ENCODE results near the gene TXNL4A. TPM values are rescaled to one million over a fixed set of nuclear protein-coding genes. Genes with fewer than 3 reads are reported as not detected.

The TXNL4A gene
- total and polyA plus RNA-seq, 4 donors = 29.9 to 101 (median 85.2) TPM

- peaks cover 4 to 30% (median 13%) of the 10 kb centered on the region in 5 donors for H3K4me1 ChIP-seq (ENCODE audit: control insufficient read depth in 5 of 5, insufficient read depth in 5 of 5, low read length in 5 of 5)
- no peaks in the 10 kb centered on the region for H3K27me3 ChIP-seq (ENCODE audit: control insufficient read depth in 3 of 3, insufficient read depth in 3 of 3, low read length in 2 of 3)
- WGBS, 2 donors = 86 to 89% methylated on average over 15 of the region's 15 CpGs
- H3K9me3 ChIP-seq (ENCODE audit: control insufficient read depth in 4 of 4, insufficient read depth in 3 of 4, low read length in 3 of 4) = no peaks in the 10 kb centered on the region
- peaks cover 0 to 14% (median 4%) of the 10 kb centered on the region in 4 donors for H3K36me3 ChIP-seq (ENCODE audit: control insufficient read depth in 4 of 4, insufficient read depth in 4 of 4, low read length in 4 of 4)
- H3K27ac ChIP-seq (ENCODE audit: low read depth in 1 of 2, low read length in 1 of 2) = peak overlapping the region in 1 of 2 donors; percentile 55
- no peak for TF ChIP-seq CTCF (IDR thresholded peaks at IDR 0.05; ENCODE audit: control extremely low read depth, extremely low read depth)
- no peak for DNase-seq
- no peak for ATAC-seq (ENCODE audit: insufficient read depth, low FRiP score)
- H3K9ac ChIP-seq (ENCODE audit: insufficient read depth in 1 of 2, low read length in 2 of 2) = no peak overlapping the region
- H3K4me3 ChIP-seq = no peak overlapping the region
Measured at GRCh38 chr18:79947881-79948610, 40.3 kb downstream of the TXNL4A start.

- H3K9me3 ChIP-seq (ENCODE audit: control insufficient read depth in 4 of 4, insufficient read depth in 3 of 4, low read length in 3 of 4) = no peaks in the 10 kb centered on the region
- no peak overlapping the region for H3K4me3 ChIP-seq
- DNase-seq (no peak), ATAC-seq (ENCODE audit: insufficient read depth, low FRiP score) (no peak)
- H3K4me1 ChIP-seq (ENCODE audit: control insufficient read depth in 5 of 5, insufficient read depth in 5 of 5, low read length in 5 of 5) = peaks cover 4 to 27% (median 13%) of the 10 kb centered on the region in 5 donors
- TF ChIP-seq CTCF (IDR thresholded peaks at IDR 0.05; ENCODE audit: control extremely low read depth, extremely low read depth) = no peak
- H3K27ac ChIP-seq (ENCODE audit: low read depth in 1 of 2, low read length in 1 of 2) = peak overlapping the region in 1 of 2 donors; percentile 55
- no peaks in the 10 kb centered on the region for H3K27me3 ChIP-seq (ENCODE audit: control insufficient read depth in 3 of 3, insufficient read depth in 3 of 3, low read length in 2 of 3)
- 85 to 93% methylated on average over 14 of the region's 14 CpGs for WGBS, 2 donors
- H3K36me3 ChIP-seq (ENCODE audit: control insufficient read depth in 4 of 4, insufficient read depth in 4 of 4, low read length in 4 of 4) = peaks cover 2 to 22% (median 8%) of the 10 kb centered on the region in 4 donors
- no peak overlapping the region for H3K9ac ChIP-seq (ENCODE audit: insufficient read depth in 1 of 2, low read length in 2 of 2)
Measured at GRCh38 chr18:79947054-79947755, 41.2 kb downstream of the TXNL4A start.

- H3K36me3 ChIP-seq (ENCODE audit: control insufficient read depth in 4 of 4, insufficient read depth in 4 of 4, low read length in 4 of 4) = peaks cover 3 to 36% (median 16%) of the 10 kb centered on the region in 4 donors
- H3K9ac ChIP-seq (ENCODE audit: insufficient read depth in 1 of 2, low read length in 2 of 2) = no peak overlapping the region
- H3K27me3 ChIP-seq (ENCODE audit: control insufficient read depth in 3 of 3, insufficient read depth in 3 of 3, low read length in 2 of 3) = no peaks in the 10 kb centered on the region
- WGBS, 2 donors = 83 to 85% methylated on average over 17 of the region's 17 CpGs
- no peak for DNase-seq
- H3K4me1 ChIP-seq (ENCODE audit: control insufficient read depth in 5 of 5, insufficient read depth in 5 of 5, low read length in 5 of 5) = peaks cover 4 to 26% (median 9%) of the 10 kb centered on the region in 5 donors
- no peaks in the 10 kb centered on the region for H3K9me3 ChIP-seq (ENCODE audit: control insufficient read depth in 4 of 4, insufficient read depth in 3 of 4, low read length in 3 of 4)
- H3K4me3 ChIP-seq = no peak overlapping the region
- ATAC-seq (ENCODE audit: insufficient read depth, low FRiP score) = no peak
- H3K27ac ChIP-seq (ENCODE audit: low read depth in 1 of 2, low read length in 1 of 2) = peak overlapping the region in 1 of 2 donors; percentile 26
- no peak for TF ChIP-seq CTCF (IDR thresholded peaks at IDR 0.05; ENCODE audit: control extremely low read depth, extremely low read depth)
Measured at GRCh38 chr18:79945118-79946042, 43.0 kb downstream of the TXNL4A start.
